HG02852 (cell line): ENCODE results near the gene FBXW8.

Source experiments
- ATAC-seq: cut with Tn5 transposase; IDR thresholded peaks from one replicate; pipeline ENCODE4 v1.9.1; 2021; ENCODE audit warnings: mild to moderate bottlenecking, moderate library complexity; ENCODE audit not compliant: unreplicated experiment

FBXW8 gene

DNA sequence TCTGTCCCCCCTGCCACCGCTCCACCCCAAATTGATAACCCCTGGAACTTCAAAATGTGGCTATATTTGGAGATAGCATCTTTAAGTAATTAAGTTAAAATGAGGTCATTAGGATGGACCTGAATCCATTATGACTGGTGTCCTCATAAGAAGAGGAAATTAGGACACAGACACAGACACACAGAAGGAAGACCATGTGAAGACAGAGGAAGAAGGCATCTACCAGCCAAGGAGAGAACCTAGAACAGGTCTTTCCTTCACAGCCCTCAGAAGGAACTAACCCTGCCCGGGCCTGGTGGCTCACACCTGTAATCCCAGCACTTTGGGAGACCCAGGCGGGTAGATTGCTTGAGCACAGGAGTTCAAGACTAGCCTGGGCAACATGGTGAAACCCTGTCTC, 25.9 kb upstream of the FBXW8 start:
- no peak for ATAC-seq

DNA sequence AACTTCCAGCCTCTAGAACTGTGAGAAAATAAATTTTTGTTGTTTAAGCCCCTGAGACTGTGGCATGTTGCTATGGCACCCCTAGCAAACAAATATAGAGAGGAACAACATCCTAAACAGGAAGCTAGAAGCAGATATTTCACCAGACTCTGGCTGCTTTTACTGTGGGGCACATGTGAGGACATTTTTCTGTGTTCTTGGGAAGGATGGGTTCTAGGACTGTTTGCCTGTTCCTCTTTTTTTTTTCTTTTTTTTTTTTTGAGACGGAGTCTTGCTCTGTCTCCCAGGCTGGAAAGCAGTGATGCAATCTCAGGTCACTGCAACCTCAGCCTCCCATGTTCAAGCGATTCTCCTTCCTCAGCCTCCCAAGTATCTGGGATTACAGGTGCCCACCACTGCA, 25.3 kb upstream of the FBXW8 start:
- no peak for ATAC-seq

DNA sequence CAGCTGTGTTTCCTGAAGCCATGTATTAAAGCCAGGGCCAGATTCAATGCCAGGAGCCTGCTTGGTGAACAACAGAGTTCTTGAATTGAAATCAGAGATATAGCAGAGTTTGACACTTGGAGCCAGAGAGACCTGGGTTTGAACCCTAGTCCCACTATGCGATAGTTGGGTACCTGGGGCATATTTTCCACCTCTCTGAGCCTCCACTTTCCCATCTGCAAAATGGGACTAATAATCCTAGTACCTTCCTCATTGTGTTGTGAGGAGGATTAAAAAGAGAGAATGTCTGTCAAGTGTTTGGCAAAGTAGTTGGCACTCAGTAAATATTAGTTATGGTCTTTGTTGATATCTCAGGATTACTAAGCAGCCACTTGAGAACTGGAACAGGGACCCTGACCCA, 23.5 kb upstream of the FBXW8 start:
- no peak for ATAC-seq

DNA sequence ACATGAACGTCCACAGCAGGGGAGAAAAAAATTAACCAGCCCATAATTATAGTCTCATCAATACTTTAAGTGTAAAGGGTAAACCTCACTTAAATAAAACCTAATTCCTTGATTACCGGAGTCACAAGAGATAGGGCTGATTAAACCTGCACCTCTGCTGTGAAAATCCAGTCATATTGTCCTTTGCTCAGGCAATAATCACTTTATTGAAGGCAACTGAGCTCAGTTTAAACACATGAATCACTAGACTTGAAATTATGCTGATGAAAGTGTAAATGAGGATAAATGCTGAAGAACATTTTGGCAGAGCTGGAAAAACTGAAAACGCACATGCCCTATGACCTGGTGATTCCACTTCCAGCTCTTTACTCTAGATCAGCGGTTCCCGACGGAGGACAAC, 22.9 kb upstream of the FBXW8 start:
- no peak for ATAC-seq

DNA sequence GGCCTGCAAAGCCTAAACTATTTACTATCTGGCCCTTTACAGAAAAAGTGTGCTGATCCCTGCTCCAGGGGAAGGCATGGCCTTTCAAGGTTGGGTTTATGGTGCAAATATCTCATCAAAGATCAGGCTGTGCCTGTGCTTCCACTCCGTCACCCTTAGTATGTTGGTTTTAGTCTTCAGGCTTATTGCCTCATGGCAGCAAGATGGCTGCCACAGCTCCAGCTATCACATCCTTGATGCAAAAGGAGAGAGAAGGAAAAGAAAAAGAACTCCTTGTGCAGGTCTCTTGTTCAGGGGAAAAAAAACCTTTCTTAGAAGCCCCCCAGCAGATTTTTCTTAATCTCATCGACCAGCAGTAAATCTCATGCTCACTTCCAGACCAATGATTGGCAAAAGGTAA, 20.4 kb upstream of the FBXW8 start:
- ATAC-seq: no peak

DNA sequence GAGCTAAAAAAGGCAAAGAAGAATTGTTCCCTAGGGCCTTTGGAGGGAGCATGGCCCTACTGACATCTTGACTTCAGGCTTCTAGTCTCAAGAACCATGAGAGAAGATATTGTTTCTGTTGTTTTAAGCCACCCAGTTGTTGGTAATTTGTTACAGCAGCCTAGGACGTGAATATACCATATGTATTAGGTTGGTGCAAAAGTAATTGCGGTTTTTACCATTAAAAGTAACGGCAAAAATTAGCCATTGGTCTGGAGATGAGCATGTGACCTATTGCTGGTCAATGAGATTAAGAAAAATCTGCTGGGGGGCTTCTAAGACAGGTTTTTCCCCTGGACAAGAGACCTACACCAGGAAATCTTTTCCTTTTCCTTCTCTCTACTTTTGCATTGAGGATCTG, 19.7 kb upstream of the FBXW8 start:
- no peak for ATAC-seq

DNA sequence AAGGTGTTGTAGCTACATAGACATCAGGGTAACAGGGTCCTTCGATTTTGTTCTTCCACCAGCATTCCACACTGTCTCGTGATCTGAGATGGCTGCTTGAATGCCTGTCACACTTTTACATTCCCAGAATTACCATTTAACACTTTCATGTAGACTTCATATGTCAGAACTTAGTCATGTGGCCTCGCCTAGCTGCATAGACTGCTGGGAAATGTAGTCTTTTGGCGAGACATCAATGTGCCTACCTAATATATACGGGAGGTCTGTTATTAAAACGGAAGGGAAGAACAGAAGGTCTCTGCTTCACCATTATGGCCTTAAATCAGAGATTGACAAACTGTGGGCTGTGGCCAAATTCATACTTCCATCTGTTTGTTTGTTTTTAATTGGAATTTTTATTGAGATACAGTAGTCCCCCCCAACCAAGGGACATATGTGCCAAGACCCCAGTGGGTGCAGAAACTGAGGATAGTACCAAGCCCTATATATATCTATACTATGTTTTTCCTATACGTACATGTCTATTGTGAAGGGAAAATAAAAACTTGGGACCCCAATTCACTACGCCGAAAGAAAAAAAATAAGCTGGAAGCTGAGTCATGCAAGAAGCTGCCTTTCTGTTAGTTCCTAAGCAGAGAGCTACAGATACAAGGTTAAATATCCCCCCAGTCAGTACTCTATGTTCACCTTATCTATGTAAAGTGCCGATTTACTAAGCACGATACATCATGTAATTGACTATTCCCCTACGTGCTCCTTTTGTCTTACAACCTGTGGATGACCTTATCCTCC, 18.2 kb upstream of the FBXW8 start:
- ATAC-seq: no peak

DNA sequence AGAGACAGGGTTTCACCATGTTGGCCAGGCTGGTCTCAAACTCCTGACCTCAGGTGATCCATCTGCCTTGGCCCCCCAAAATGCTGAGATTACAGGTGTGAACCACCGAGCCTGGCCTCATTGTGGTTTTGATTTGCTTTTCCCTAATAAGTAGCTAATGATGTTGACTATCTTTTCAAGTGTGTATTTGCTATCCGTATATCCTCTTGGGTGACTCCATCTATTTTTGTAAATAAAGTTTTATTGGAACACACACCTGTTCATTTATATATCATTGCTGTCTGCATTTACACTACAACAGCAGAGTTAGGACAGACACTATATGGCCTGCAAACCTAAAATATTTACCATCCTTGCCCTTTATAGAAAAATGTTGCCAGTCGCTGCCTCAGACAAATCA, 15.8 kb upstream of the FBXW8 start:
- ATAC-seq: no peak

DNA sequence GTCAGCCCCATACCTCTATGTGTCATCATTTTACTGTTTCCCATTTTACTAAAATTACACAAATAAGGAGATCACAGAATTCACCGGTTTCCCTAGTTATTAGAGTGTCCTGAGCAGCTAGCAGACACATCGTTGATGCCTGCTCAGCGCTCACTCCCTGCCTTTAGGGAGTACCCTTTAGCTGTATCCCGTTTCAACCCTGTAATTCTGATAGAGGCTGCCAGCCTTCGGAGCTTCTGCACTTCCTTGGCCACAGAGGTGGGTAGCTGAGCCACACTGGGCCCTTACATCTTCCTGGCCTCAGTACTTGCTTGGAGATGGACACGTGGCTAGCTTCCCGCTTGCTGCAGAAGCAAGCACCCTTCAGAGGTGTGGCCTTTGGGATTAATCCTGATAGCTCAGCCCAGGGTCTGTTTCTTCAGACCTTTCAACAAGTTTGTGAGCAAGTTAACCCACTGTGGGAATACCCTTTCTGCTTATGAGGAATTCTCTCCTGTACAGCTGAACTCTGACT, 14.3 kb upstream of the FBXW8 start:
- no peak for ATAC-seq

DNA sequence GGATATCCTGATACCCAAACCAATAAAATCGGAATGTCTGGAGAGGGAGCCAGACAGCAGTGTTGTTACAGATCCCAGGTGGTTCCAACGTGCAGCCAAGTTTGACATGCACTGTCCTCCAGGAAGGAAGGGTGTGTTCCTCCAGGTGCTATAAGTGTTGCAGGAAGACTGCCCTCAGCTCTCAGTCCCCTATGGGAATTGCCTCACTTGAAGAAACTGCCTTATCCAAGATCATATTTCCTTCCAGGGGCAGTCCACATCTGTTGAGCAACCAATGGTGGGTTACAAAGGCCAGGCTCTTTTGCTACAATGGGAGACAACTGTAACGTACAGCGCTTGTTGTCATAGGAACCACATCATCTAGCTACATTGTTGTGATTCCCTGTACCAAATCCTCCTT, 13.3 kb upstream of the FBXW8 start:
- ATAC-seq: no peak

DNA sequence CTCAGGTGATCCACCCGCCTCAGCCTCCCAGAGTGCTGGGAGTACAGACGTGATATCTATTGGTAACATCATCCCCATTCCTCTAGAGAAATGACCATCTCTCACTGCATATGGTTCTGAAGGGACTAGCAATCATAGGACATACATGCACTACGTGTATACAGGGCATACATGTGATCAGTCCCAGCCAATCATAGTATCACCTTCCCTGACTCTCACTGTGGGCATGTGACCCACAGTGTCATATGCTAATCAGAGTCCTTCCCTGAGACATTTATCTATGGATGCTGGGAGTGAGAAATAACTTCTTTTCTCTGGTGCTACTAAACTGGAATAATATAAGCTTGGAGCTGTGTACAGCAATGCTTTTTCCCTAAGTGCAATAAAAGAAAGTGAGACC, 12.1 kb upstream of the FBXW8 start:
- ATAC-seq: no peak

DNA sequence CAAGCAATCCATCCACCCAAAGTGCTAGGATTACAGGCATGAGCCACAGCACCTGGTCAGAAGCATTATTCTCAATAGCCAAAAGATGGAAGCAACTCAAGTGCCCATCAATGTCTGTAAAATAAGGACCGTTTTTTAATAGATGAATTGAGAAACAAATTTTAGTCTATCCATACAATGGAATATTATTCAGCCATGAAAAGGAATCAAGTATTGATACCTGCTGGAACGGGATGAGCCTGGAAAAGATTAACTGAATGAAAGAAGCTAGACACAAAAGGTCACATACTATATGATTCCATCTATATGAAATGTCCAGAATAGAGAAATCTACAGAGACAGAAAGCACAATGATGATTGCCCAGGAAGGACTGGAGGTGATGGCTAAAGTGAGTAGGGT, 9.1 kb upstream of the FBXW8 start:
- no peak for ATAC-seq

DNA sequence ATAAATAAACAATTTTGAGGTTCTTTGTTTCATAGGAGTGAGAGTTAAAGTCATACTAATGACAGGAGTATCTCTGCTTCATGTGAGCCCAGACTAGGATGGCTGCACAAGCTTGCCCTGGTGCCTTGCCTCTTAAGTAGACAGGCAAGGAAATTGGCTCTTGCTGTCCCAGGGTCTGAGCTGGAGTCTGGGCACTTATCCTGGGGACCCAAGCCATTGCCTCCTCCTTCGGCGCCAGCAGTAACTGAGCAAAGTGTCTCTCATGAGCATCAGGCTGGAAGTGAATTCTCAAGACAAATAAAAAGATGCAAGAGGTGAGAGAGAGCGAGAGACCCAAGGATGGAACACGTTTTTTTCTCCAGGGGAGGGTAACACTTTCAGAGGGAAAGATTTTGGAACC, 6.9 kb upstream of the FBXW8 start:
- ATAC-seq: no peak

DNA sequence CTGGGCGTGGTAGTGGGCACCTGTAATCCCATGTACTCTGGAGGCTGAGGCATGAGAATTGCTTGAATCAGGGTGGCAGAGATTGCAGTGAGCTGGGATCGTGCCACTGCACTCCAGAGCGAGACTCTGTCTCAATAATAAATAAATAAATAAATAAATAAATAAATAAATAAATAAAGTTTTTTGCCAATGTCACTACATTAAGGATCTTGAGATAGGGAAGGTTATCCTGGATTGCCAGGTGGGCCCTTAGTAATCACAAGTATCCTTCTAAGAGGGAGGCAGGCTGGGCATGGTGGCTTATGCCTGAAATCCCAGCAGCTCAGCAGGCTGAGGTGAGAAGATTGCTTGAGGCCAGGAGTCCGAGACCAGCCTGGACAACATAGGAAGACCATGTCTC, 4.5 kb upstream of the FBXW8 start:
- ATAC-seq: no peak

DNA sequence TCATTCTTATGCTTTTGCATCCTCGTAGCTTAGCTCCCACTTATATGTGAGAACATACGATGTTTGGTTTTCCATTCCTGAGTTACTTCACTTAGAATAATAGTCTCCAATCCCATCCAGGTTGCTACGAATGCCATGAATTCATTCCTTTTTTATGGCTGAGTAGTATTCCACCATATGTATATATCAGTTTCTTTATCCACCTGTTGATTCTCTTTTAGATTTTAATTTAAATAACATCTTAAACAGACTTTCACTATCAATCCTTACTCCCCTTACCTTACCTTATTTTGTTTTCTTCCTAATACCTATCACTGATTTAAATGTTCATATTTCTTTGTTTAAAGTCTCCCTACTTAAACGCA, 488 bp upstream of the FBXW8 start:
- no peak for ATAC-seq

DNA sequence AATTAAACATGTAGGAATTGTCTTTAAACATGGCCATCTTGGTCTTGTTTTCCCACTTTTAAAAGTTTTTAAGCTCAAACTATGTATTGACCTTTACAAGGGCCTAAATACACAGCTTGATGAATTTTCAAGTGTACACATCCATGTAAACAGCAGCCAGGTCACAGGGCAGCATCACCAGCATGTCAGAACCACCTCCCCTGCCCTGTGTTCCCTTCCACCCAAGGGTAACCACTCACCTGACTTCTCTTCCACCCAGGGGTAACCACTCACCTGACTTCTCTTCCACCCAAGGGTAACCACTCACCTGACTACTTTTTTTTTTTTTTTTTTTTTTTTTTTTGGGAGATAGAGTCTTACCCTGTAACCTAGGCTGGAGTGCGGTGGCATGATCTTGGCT, 4.6 kb downstream of the FBXW8 start:
- no peak for ATAC-seq

DNA sequence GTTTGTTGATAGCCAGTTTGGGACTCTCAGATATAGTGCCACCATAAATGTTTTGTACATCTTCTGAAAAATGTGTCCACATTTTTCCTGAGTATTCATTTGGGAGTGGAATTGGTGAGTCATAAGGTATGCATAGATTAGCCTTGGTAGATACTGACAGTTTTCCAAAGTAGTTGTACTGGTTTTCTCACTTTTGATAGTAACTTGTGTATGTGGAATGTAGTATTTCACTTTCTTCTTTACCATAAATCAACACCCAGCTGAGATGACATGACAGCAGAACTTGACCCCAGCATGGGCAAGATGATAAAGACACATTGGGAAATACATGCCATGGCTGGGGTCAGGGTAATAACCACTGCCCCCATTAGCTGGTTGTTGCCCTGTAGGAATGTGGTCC, 5.4 kb downstream of the FBXW8 start:
- no peak for ATAC-seq

DNA sequence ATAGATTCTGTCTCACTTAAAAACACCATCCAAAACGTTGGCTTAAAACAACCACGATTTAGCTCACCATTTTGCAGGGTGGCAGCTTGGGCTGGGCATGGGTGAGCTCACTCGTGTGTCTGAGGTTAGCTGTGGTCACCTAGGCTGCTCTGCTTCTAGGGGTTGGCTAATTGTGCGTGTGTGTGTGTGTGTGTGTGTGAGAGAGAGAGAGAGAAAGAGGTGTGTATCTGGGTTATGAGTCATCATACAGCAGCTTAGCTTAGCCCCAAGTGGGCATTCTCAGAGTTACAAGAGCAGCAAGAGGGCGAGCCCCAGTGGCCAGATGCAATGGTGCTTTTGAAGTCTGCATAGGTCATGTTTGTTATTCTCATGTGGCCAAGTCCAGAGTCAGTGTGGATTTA, 6.0 kb downstream of the FBXW8 start:
- ATAC-seq: peak; percentile 93

DNA sequence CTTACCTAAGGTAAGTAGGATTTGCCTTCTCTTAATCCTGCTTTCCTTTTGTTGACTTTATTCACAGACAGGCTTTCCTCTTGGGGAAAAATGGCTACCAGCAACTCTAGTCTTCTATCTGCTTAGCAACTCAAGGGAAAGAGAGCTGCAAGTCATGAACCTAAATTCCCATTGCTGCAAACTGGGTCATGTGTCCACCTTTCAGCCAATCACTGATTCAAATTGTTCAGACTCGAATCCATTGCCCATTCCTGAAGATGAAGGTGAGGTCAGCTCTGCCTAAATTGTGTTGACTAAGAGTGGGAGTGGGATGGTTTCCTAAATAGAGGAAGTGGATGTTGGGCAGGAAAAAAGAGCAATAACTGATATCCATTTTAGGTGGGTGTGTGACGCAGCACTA, 7.7 kb downstream of the FBXW8 start:
- no peak for ATAC-seq

DNA sequence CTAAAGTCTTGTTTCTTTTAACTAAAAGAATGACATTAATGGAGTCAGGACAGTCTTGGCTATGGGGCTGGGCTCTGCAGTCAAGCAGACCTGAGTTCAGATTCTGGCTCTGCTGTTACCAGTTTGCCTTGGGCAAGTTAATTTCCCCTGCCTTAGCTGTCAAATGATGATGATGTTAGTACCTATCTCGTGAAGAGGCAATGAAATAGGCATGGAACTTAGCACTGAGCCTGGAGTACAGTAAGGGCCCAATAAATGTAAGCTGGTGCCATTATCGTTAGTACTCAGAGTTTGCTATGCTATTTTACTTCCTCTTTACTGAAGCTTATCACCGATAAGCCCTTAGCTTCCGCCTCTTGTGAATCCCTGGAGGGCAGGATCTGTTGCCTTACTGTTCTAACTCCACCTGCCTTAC, 8.5 kb downstream of the FBXW8 start:
- ATAC-seq: no peak

DNA sequence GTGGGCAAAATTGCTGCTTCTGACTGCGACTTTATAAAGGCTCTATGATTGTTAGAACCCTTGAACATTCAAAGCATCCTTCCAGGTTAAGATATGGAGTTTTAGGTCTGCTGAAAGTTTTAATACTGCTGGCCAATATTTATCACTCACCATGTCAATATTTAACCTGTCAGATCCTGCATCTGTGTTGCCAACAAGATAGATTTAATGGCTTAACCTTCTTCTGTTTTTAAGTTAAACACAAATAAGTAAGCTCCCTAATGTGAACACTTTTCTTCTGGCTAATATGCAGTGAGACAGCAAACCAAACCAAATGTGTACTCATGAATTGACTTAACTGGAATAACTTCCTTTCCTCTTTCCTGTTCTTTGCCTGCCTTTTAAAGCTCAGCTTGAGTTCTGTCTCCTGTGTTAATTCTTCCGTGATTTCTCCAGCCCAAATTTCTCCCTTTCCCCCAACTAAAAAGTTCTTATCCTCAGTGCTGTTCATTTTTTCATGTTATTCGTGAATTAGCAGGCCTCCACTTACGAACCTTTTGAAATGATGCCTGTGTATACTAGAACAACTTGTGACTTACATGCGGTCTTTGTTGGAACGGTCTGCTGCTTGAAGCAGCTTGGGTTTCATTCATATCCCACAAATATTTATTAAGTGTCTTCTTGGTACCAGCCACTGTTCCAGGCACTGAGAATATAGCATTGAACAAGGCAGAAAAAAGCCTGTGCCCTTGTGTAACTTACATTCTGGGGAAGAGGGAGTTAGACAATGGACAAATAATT, 9.1 kb downstream of the FBXW8 start:
- no peak for ATAC-seq

DNA sequence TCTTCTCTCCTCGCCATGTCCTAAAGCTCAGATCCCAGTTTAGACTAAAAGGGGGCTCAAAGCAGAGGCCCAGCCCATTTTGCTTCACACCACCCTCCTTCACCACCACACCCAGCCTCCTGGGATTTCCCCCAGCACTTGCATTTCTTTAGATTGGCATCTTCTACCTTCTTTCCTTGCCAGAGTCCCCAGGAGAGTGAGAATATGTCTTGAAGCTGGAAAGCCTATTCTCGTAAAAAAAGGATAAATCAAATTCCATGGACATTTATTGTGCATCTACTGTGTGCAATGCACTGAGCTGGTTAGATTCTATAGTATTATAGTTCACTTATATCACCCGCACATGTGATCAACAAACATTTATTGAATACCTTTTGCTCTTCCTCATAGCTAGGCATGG, 10.2 kb downstream of the FBXW8 start:
- ATAC-seq: no peak
